Peyer's patch (tissue), 4 donors: ENCODE measurements around the gene GLDC.

Experiments used
- POLR2A ChIP-seq, 2 donors: fragments of 450-650 bp; IDR thresholded peaks; one replicate each; pipeline ENCODE4 v1.5.1; 2017; ENCODE audit warnings: antibody characterized with exemption in 2 of 2, mild to moderate bottlenecking in 2 of 2, moderate library complexity in 2 of 2
- TF ChIP-seq, protein P1 (sequence below), 6 experiments: fragments of 450-650 bp in 4 of 6; fragments of 200-600 bp in 2 of 6; sonication (generic) in 1 of 6; IDR thresholded peaks; one replicate each; pipeline ENCODE4 v1.5.1; 2017 to 2019; ENCODE audit warnings: antibody characterized with exemption in 6 of 6, mild to moderate bottlenecking in 3 of 6, moderate library complexity in 1 of 6

DNA sequence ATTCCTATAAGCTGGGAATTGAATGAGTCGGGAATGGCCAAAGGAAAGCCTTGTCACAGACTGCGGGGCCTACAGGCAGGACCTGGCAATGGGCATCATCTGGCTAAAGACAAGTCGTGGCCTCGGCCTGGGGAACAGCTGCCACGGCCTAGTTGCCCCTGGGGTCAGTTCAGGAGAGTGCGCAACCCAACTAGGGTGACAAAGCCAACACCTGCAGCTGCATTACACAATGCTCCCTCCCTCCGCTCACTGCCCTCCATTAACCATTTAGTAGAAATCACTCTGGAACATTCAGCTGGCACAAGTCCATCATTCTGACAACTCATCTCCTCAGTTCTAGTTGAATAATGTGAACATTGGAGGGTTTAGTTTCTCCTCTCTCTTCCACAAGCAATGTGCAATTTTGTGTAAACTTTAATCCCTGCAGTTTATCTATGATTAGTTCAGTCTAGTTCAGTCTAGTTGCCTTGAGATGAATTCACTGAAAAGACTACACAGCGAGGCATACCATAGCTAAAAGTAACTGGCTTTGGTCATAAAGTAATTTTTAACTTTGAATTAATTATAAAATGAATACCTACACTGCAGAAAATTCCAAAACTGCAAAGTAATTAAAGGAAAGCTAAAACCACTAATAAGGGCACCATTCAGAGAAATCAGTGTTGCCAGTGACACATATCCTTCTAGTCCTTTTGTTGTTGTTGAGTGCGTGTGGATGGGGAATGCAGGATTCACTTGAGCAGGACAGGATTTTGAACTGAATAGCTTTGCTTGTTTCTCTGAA lies 5.1 kb downstream of the GLDC start:
- TF ChIP-seq, protein P1, sequence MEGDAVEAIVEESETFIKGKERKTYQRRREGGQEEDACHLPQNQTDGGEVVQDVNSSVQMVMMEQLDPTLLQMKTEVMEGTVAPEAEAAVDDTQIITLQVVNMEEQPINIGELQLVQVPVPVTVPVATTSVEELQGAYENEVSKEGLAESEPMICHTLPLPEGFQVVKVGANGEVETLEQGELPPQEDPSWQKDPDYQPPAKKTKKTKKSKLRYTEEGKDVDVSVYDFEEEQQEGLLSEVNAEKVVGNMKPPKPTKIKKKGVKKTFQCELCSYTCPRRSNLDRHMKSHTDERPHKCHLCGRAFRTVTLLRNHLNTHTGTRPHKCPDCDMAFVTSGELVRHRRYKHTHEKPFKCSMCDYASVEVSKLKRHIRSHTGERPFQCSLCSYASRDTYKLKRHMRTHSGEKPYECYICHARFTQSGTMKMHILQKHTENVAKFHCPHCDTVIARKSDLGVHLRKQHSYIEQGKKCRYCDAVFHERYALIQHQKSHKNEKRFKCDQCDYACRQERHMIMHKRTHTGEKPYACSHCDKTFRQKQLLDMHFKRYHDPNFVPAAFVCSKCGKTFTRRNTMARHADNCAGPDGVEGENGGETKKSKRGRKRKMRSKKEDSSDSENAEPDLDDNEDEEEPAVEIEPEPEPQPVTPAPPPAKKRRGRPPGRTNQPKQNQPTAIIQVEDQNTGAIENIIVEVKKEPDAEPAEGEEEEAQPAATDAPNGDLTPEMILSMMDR (IDR thresholded peaks at IDR 0.05): no peak
- no peak for TF ChIP-seq POLR2A (IDR thresholded peaks at IDR 0.05)
